ENCODE results near the gene GALC.
A peak's percentile ranks its signal among the peaks of the same experiment; 100 is the strongest.

The GALC gene

DNA sequence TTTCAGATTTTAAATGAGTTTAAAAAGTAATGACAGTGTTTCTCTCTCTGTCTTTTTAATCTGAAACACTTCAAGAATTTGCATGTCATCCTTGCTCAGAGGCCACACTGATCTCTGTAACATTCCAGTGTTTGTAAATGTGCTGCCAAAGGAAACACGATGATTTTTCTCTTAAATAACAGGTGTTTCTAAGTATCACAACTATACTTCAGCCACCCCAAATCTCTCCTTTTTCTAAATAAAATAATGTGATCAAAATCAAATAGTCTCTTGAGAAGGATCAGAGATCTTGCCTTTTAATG is 3.3 kb upstream of the GALC start:
- peaks cover 29% of the 10 kb centered on the region for H3K4me1 ChIP-seq
- no peak overlapping the region for H3K4me3 ChIP-seq
- no peak overlapping the region for H3K4me2 ChIP-seq
- no peak for TF ChIP-seq Cebpa-rat (IDR thresholded peaks at IDR 0.05)
- no peaks in the 10 kb centered on the region for H3K36me3 ChIP-seq
- H3K9me3 ChIP-seq = peaks cover 14% of the 10 kb centered on the region
- no peaks in the 10 kb centered on the region for H4K20me1 ChIP-seq
- no peak overlapping the region for H3K27ac ChIP-seq
- no peak overlapping the region for H3K9ac ChIP-seq
- H3K27me3 ChIP-seq = peaks cover 7% of the 10 kb centered on the region; the same call in 1 of the 2 replicates

DNA sequence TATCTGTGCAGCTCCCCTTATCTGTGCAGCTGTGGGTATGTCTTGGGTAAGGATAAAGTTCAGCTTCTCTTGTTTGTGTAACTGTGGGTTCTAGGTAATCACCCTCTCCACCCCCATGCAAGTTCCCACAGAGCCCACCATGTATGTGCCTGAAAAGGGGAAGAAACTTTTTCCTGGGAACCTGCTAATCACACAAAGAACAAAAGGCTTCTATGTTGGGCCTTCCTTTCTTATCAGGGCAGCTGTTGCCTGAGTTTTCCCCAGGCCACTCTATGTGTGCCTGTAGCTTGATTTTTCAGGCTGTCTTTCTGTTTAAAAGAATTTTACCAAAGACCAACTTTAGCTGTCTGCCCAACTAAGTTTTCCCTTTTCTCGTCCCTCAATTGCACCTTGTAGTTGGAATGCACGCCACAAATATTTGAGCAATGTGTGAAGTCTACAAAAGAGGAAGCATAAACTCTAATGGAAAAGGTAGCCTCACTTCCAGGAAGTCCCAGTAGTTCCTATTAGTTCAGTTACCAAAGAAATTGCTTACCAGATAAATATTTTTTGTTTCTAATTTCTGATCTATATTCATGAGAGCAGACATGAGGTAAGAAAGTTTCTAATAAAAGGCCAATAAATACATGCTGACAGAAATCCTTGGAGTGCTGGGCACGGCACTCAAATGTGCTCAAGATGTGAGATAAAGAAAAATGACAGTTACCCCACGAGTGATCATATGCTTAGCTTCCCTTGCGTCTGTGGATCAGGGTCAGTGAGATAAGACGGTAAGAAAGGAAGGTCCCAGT is 2.7 kb upstream of the GALC start:
- H3K27ac ChIP-seq = no peak overlapping the region
- no peak overlapping the region for H3K4me3 ChIP-seq
- H3K4me1 ChIP-seq = peaks cover 29% of the 10 kb centered on the region
- no peak for TF ChIP-seq Cebpa-rat (IDR thresholded peaks at IDR 0.05)
- H3K36me3 ChIP-seq = no peaks in the 10 kb centered on the region
- peaks cover 14% of the 10 kb centered on the region for H3K9me3 ChIP-seq
- H3K9ac ChIP-seq = no peak overlapping the region
- H3K27me3 ChIP-seq = peaks cover 7% of the 10 kb centered on the region; the same call in 1 of the 2 replicates
- H4K20me1 ChIP-seq = no peaks in the 10 kb centered on the region
- H3K4me2 ChIP-seq = peak overlapping the region; percentile 8; the same call in 1 of the 2 replicates

DNA sequence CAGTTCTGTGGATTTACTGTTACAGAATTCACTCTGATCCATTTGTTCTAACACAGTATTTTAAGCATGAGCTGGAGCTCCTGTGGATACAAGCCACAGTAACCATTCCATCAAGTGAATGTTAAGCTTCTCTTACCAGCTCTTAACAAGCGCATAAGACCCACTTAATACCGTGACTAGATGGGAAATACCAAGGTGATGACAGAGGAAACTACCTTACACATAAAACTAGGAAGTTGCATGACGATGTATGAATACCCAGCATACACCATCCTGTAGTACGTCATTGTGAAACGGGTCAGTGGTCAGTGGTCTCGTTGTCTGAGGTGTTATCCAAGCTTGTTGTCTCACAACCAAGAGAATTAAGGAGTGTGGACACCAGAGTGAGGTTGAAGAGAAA is 2.0 kb upstream of the GALC start:
- H3K9ac ChIP-seq = no peak overlapping the region
- H3K27ac ChIP-seq = no peak overlapping the region

DNA sequence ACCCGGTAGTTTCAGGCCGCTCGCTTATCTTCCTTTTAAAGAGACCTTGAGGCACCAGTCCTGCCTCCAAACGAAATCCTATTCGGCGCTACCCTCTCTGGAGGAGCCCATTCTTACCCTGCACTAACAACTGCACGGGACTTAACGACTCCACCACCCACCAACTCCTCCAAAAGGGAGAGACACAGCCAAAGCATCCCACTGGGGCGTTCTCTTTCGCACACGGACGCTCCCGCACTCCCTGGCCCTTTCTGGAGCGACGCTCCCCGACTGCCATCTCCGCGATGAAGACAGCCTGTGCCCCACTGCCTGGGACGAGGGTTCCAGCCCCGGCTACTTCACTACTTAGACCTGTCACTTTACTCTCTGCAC is 650 bp downstream of the GALC start:
- H3K4me2 ChIP-seq = peak overlapping the region; percentile 85

More for the DNA sequence above, 2.0 kb upstream of the GALC start:
- Histone ChIP-seq H3K9me3 (peaks cover 14% of the 10 kb centered on the region), H3K4me1 (peaks cover 29% of the 10 kb centered on the region), H3K27me3 (peaks cover 7% of the 10 kb centered on the region; the same call in 1 of the 2 replicates), H3K36me3 (no peaks in the 10 kb centered on the region), H3K4me3 (no peak overlapping the region), H3K4me2 (no peak overlapping the region), H4K20me1 (no peaks in the 10 kb centered on the region)
- no peak for TF ChIP-seq Cebpa-rat (IDR thresholded peaks at IDR 0.05)

DNA sequence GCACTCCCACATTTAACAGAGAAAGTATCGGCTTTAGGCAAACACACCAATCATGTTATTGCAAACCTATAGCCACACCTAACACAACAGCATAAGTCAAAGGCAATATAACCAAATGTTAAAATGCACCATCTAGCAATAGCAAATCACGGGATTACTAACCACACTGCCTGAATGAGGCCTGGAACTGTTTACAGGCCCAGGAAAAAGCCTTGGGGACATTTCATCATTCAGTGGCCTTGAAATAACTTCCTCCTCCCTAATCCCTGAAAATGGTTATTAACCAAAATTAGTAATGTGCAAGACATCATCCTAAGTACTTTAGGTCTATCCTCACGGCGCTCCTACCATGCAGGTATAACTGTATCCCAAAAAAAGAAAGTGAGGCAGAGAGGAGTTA is 2.3 kb downstream of the GALC start:
- Histone ChIP-seq H3K9me3 (peaks cover 14% of the 10 kb centered on the region), H3K9ac (no peak overlapping the region), H4K20me1 (no peaks in the 10 kb centered on the region), H3K4me1 (peaks cover 22% of the 10 kb centered on the region), H3K27ac (no peak overlapping the region), H3K36me3 (0 out of 2 replicates have a peak, but pooled peaks cover 5% of the 10 kb centered on the region), H3K4me3 (no peak overlapping the region), H3K4me2 (no peak overlapping the region), H3K27me3 (peaks cover 7% of the 10 kb centered on the region; the same call in 1 of the 2 replicates)
- no peak for TF ChIP-seq Cebpa-rat (IDR thresholded peaks at IDR 0.05)

More for the DNA sequence above, 650 bp downstream of the GALC start:
- Histone ChIP-seq H3K4me3 (peak overlapping the region; percentile 76), H3K9me3 (peaks cover 14% of the 10 kb centered on the region), H3K27me3 (peaks cover 7% of the 10 kb centered on the region; the same call in 1 of the 2 replicates), H3K36me3 (no peaks in the 10 kb centered on the region), H3K4me1 (peaks cover 29% of the 10 kb centered on the region), H3K27ac (peak overlapping the region; percentile 87), H4K20me1 (no peaks in the 10 kb centered on the region), H3K9ac (peak overlapping the region; percentile 79)
- TF ChIP-seq Cebpa-rat (IDR thresholded peaks at IDR 0.05) = no peak

DNA sequence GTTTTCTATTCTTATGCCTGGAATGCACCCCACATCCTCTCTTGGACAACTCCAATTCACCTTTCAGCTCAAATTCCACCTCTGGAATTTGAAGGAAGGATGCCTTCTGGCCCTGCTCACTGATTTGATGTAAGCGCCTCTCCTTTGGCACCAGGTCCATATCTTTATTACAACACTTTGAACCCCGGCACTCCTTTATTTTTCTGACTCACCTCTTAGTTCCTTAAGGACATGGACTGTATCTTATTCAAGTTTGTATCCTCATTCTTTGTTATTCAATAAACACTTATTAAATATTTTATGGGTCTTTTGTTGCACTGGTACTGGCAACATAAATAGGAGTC is 3.1 kb downstream of the GALC start:
- H3K4me2 ChIP-seq = no peak overlapping the region
- 0 out of 2 replicates have a peak, but pooled peaks cover 6% of the 10 kb centered on the region for H3K36me3 ChIP-seq
- peaks cover 18% of the 10 kb centered on the region for H3K4me1 ChIP-seq
- no peaks in the 10 kb centered on the region for H4K20me1 ChIP-seq
- no peak for TF ChIP-seq Cebpa-rat (IDR thresholded peaks at IDR 0.05)
- no peak overlapping the region for H3K9ac ChIP-seq
- peaks cover 7% of the 10 kb centered on the region for H3K9me3 ChIP-seq
- H3K27me3 ChIP-seq = peaks cover 7% of the 10 kb centered on the region; the same call in 1 of the 2 replicates
- H3K27ac ChIP-seq = no peak overlapping the region
- no peak overlapping the region for H3K4me3 ChIP-seq

DNA sequence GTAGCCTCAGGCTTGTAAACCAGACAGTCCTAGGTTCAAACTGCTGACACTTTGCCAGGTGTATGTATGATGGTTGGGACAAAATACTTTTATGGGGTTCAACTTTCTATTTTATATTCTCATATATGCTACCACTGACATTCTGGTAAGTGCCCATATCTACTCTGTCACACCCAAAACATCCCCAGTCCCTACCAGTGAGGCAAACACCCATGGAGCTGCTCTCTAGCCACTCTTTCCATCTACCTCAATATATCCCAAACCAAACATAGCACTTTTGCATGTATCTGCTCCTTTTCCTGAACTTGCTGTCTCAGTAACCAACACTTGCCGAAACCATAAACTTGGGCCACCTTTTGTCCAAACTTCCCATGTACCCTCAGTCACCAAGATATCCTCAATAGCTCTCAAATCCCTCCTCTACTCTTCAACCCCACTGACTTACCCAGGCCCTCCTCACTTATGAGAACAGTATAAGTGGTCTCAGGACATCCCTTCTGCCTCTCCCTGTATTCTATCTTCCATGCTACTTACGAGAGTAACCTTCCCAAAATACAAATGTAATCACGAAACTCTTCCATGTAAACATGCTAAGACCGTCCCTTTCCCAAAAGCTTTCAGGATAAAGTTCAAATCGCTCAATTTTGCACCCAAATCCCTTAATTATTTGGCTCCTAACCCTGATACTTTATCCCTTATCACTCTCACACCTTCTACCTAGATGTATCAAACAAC is 3.6 kb downstream of the GALC start:
- Histone ChIP-seq H3K27ac (no peak overlapping the region), H3K9ac (no peak overlapping the region), H3K36me3 (peaks cover 6% of the 10 kb centered on the region; the same call in 1 of the 2 replicates), H3K4me3 (no peak overlapping the region), H3K4me2 (no peak overlapping the region), H4K20me1 (no peaks in the 10 kb centered on the region), H3K9me3 (0 out of 2 replicates have a peak, but pooled peaks cover 2% of the 10 kb centered on the region), H3K27me3 (peaks cover 7% of the 10 kb centered on the region; the same call in 1 of the 2 replicates), H3K4me1 (peaks cover 18% of the 10 kb centered on the region)
- no peak for TF ChIP-seq Cebpa-rat (IDR thresholded peaks at IDR 0.05)

DNA sequence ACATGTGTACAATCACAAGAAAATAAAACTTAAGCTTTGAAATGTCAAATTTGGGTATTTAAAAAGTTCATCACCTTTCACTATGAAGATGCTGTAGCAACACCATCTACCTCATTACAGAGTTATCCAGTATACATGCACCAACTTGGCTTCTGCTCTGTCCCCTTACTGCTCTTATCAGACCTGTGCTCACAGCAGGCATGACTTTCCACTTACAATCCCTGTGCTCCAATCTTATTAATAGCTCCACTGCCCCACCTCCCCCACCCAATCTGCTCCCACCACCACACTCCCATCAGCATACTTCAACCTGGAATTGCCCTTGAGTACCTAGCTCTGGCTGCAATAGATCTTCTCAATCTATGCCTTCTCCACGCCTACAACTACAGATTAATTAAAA is 13.3 kb downstream of the GALC start:
- peaks cover 11% of the 10 kb centered on the region for H3K36me3 ChIP-seq
- TF ChIP-seq Cebpa-rat (IDR thresholded peaks at IDR 0.05) = no peak
- no peak overlapping the region for H3K4me2 ChIP-seq
- H3K9ac ChIP-seq = no peak overlapping the region
- H3K4me3 ChIP-seq = no peak overlapping the region
- H3K27ac ChIP-seq = no peak overlapping the region
- no peaks in the 10 kb centered on the region for H3K27me3 ChIP-seq
- no peaks in the 10 kb centered on the region for H3K4me1 ChIP-seq
- no peaks in the 10 kb centered on the region for H3K9me3 ChIP-seq
- H4K20me1 ChIP-seq = no peaks in the 10 kb centered on the region

DNA sequence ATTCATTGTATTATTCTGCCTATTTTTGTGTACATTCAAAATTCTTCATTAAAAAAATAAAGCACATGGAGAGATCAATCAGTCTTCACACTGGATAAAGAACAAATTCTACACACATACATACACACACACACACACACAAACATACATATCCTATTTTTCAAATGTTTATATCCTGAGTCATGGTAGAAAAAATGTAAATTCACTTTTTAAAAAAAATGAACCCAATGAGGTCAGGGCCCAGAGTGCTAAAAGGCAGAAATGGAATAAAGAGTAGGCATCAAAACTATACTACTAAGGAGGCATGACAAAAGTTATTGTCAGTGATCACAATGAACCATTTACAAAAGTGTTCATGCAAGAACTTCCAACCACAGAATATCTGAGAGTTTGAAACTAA is 17.3 kb downstream of the GALC start:
- no peaks in the 10 kb centered on the region for H4K20me1 ChIP-seq
- no peaks in the 10 kb centered on the region for H3K4me1 ChIP-seq
- peaks cover 5% of the 10 kb centered on the region for H3K36me3 ChIP-seq
- H3K4me2 ChIP-seq = no peak overlapping the region
- no peak overlapping the region for H3K27ac ChIP-seq
- no peak for TF ChIP-seq Cebpa-rat (IDR thresholded peaks at IDR 0.05)
- H3K4me3 ChIP-seq = no peak overlapping the region
- H3K9me3 ChIP-seq = no peaks in the 10 kb centered on the region
- no peaks in the 10 kb centered on the region for H3K27me3 ChIP-seq
- H3K9ac ChIP-seq = no peak overlapping the region

DNA sequence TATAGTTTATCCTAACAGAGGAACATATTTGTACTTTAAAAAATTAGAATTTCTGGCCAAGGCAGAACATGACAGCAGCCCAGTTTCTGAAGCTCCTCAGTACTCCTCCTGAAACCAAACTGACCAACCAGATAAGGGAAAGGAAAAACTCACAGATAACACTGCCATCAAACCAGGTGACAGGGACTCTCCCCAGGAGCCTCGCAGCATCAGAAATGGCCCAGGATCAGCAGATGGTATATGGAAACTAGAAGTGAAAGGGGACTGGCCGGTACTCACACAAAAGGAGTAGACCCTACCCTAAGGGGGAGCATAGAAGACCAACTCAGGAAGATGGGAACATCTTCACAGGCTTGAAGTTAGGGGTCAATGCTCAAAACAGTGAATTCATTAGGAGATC is 22.0 kb downstream of the GALC start:
- H3K4me1 ChIP-seq = no peaks in the 10 kb centered on the region
- no peaks in the 10 kb centered on the region for H3K9me3 ChIP-seq
- no peak for TF ChIP-seq Cebpa-rat (IDR thresholded peaks at IDR 0.05)
- H3K27ac ChIP-seq = no peak overlapping the region
- no peaks in the 10 kb centered on the region for H3K27me3 ChIP-seq
- no peak overlapping the region for H3K4me2 ChIP-seq
- no peak overlapping the region for H3K4me3 ChIP-seq
- no peak overlapping the region for H3K9ac ChIP-seq
- H4K20me1 ChIP-seq = no peaks in the 10 kb centered on the region
- H3K36me3 ChIP-seq = no peaks in the 10 kb centered on the region; the same call in 1 of the 2 replicates
